ENCODE measurements around the gene TLR10. TPM values are rescaled to one million over a fixed set of nuclear protein-coding genes. Genes with fewer than 3 reads are reported as not detected.

The TLR10 gene
- total and polyA plus RNA-seq, 11 donors = 0.18 to 0.24 TPM; not detected in 9

- Histone ChIP-seq H3K36me3 (no peaks in the 10 kb centered on the region), H3K27ac (no peak overlapping the region), H3K4me1 (peaks cover 0 to 21% (median 4%) of the 10 kb centered on the region in 12 donors), H3K4me3 (no peak overlapping the region), H3K27me3 (no peaks in the 10 kb centered on the region), H3K9me3 (no peaks in the 10 kb centered on the region)
- intact Hi-C loops (cut with DNase I) = loop anchor here (1.0 to 10.0 kb wide), 16 partner anchors 54 to 674 kb away; no protein-coding TSS in a partner anchor
- 39 to 48% (median 43%) methylated on average over 23 of the region's 23 CpGs for WGBS, 4 donors
- ATAC-seq = peak; percentile 78 to 91 (median 89)
- DNase-seq = peak; percentile 76 to 90 (median 79)
- TF ChIP-seq POLR2A (IDR thresholded peaks at IDR 0.05) = no peak
- peak; percentile 88 to 98 (median 96) for TF ChIP-seq CTCF (IDR thresholded peaks at IDR 0.05)
Observed at GRCh38 chr4:38730830-38731646, 51.8 kb downstream of the TLR10 start.

GRCh38 chr4:38730493-38730829 is 52.3 kb downstream of the TLR10 start:
- Histone ChIP-seq H3K36me3 (no peaks in the 10 kb centered on the region), H3K27ac (no peak overlapping the region), H3K9me3 (no peaks in the 10 kb centered on the region), H3K27me3 (no peaks in the 10 kb centered on the region), H3K4me3 (no peak overlapping the region), H3K4me1 (peaks cover 0 to 19% (median 4%) of the 10 kb centered on the region in 12 donors)
- ATAC-seq (no peak), DNase-seq (no peak)
- 83 to 100% (median 96%) methylated on average over 4 of the region's 4 CpGs for WGBS, 4 donors
- intact Hi-C loops (cut with DNase I) = loop anchor here (2.0 to 10.0 kb wide), 12 partner anchors 53 to 673 kb away; no protein-coding TSS in a partner anchor
- TF ChIP-seq POLR2A (IDR thresholded peaks at IDR 0.05) = no peak
- no peak for TF ChIP-seq CTCF (IDR thresholded peaks at IDR 0.05)

- Histone ChIP-seq H3K27ac (no peak overlapping the region), H3K4me1 (peaks cover 0 to 17% (median 4%) of the 10 kb centered on the region in 12 donors), H3K9me3 (no peaks in the 10 kb centered on the region), H3K4me3 (no peak overlapping the region), H3K36me3 (no peaks in the 10 kb centered on the region), H3K27me3 (no peaks in the 10 kb centered on the region)
- intact Hi-C loops (cut with DNase I) = loop anchor here in 4 of 10 donors (2.0 to 5.0 kb wide), 4 partner anchors 51 to 661 kb away; no protein-coding TSS in a partner anchor
- peak in 1 of 4 donors; percentile 26 for ATAC-seq
- TF ChIP-seq CTCF (IDR thresholded peaks at IDR 0.05) = no peak
- TF ChIP-seq POLR2A (IDR thresholded peaks at IDR 0.05) = no peak
- no peak for DNase-seq
- 66 to 91% (median 76%) methylated on average over 4 of the region's 4 CpGs for whole genome bisulfite sequencing, 4 donors
Observed at GRCh38 chr4:38728631-38729141, 54.1 kb downstream of the TLR10 start.

GRCh38 chr4:38724475-38724808 is 58.3 kb downstream of the TLR10 start:
- Histone ChIP-seq H3K36me3 (no peaks in the 10 kb centered on the region), H3K9me3 (no peaks in the 10 kb centered on the region), H3K4me1 (peaks cover 0 to 8% (median 0%) of the 10 kb centered on the region in 12 donors), H3K4me3 (no peak overlapping the region), H3K27me3 (no peaks in the 10 kb centered on the region), H3K27ac (no peak overlapping the region)
- TF ChIP-seq POLR2A (IDR thresholded peaks at IDR 0.05) (no peak), CTCF (IDR thresholded peaks at IDR 0.05) (no peak)
- intact Hi-C loops (cut with DNase I) = no loop called here
- no peak for DNase-seq
- ATAC-seq = no peak
- WGBS, 4 donors = 94 to 96% (median 95%) methylated on average over 3 of the region's 3 CpGs

All from heart left ventricle (tissue), 16 donors.